ENCODE measurements around the gene DUSP8. TPM values are rescaled to one million over a fixed set of nuclear protein-coding genes. Genes with fewer than 3 reads are reported as not detected.

DUSP8 gene
- total and polyA plus RNA-seq, 9 of the 15 experiments (the other 6 are each of a cell fraction or from before 2014, with no cell fraction given) = 0.14 to 2.0 (median 0.86) TPM; not detected in 2

- DNase-seq (ENCODE audit: extremely low read depth in 1 of 4, low spot score in 3 of 4) = no peak
- Histone ChIP-seq H3K4me2 (ENCODE audit: insufficient read depth, low read length) (no peak overlapping the region), H3K4me3 (no peak overlapping the region), H3K9me1 (ENCODE audit: control insufficient read depth, insufficient read depth, low read length) (no peaks in the 10 kb centered on the region), H3K27me3 (ENCODE audit: control insufficient read depth in 2 of 2, insufficient read depth in 2 of 2, low read length in 2 of 2) (peaks cover 0 to 18% of the 10 kb centered on the region in 2 experiments; a peak in 2 of 5 replicates), H3K27ac (ENCODE audit: extremely low read depth, low read depth, low read length) (no peak overlapping the region), H3K79me2 (ENCODE audit: control insufficient read depth, insufficient read depth, low read length) (no peaks in the 10 kb centered on the region), H3K4me1 (replicated peaks in 1 of 2; ENCODE audit: control insufficient read depth in 2 of 2, insufficient read depth in 2 of 2, low read length in 2 of 2) (peaks cover 0 to 39% of the 10 kb centered on the region in 2 experiments; a peak in 1 of 5 replicates), H3K9ac (ENCODE audit: insufficient read depth in 1 of 2, low read depth in 2 of 2, low read length in 2 of 2) (no peak overlapping the region), H3K9me3 (replicated peaks; ENCODE audit: control insufficient read depth, insufficient read depth, low read depth, low read length) (no peaks in the 10 kb centered on the region), H4K20me1 (replicated peaks; ENCODE audit: control insufficient read depth, insufficient read depth, low read length) (peaks cover 13% of the 10 kb centered on the region), H3K36me3 (ENCODE audit: control insufficient read depth, insufficient read depth, low read length) (no peaks in the 10 kb centered on the region), H2AFZ (ENCODE audit: low read depth, low read length) (no peak overlapping the region)
- intact Hi-C loops (cut with micrococcal nuclease) (no loop called here), in situ Hi-C loops (cut with MboI) (no loop called here)
- ChIA-PET POLR2A (interaction anchor here (0.6 kb wide), 1 partner anchor 35 kb away, joined by 3 read pairs; no protein-coding TSS in a partner anchor), CTCF (ENCODE audit: low intra/inter-chr PET ratio) (no interaction called here)
- no TSS peak for BruUV-seq (replicated peaks)
- 50% methylated on average over 2 of the region's 9 CpGs for WGBS (ENCODE audit: insufficient coverage, low coverage, missing lambda C conversion rate)
- no peak for ATAC-seq
- no peak for TF ChIP-seq ZNF140 (CRISPR knock-in tag; IDR thresholded peaks at IDR 0.05)
- no peak for TF ChIP-seq SREBF1 (IDR thresholded peaks at IDR 0.05; ENCODE audit: borderline replicate concordance, low read depth, low read length)
- TF ChIP-seq PHF8 (IDR thresholded peaks at IDR 0.05; ENCODE audit: borderline replicate concordance, low read length) = no peak
- TF ChIP-seq ZFP36 (IDR thresholded peaks at IDR 0.05; ENCODE audit: low read depth, low read length, partially characterized antibody) = no peak
- TF ChIP-seq, protein P1, sequence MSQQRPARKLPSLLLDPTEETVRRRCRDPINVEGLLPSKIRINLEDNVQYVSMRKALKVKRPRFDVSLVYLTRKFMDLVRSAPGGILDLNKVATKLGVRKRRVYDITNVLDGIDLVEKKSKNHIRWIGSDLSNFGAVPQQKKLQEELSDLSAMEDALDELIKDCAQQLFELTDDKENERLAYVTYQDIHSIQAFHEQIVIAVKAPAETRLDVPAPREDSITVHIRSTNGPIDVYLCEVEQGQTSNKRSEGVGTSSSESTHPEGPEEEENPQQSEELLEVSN (IDR thresholded peaks at IDR 0.05; ENCODE audit: borderline replicate concordance in 1 of 2, extremely low read depth in 1 of 2, insufficient read depth in 1 of 2, insufficient read length in 1 of 2, low read depth in 1 of 2, low read length in 1 of 2, poor library complexity in 1 of 2, severe bottlenecking in 1 of 2) = no peak
- no peak for TF ChIP-seq ADNP (tag; IDR thresholded peaks at IDR 0.05)
- TF ChIP-seq NCOA6 (IDR thresholded peaks at IDR 0.05) = no peak
- TF ChIP-seq TEAD4 (IDR thresholded peaks at IDR 0.05; ENCODE audit: low read length) = no peak
- no peak for TF ChIP-seq TEAD4 (CRISPR knock-in tag; IDR thresholded peaks at IDR 0.05; ENCODE audit: borderline replicate concordance)
- TF ChIP-seq SREBF2 (CRISPR knock-in tag; IDR thresholded peaks at IDR 0.05) = no peak
- no peak for TF ChIP-seq ZNF124 (CRISPR knock-in tag; IDR thresholded peaks at IDR 0.05)
- TF ChIP-seq ZBTB5 (IDR thresholded peaks at IDR 0.05) = no peak
- no peak for TF ChIP-seq ATF1 (CRISPR knock-in tag; IDR thresholded peaks at IDR 0.05)
- TF ChIP-seq ATF1 (tag; IDR thresholded peaks at IDR 0.05) = no peak
- no peak for TF ChIP-seq KHSRP (IDR thresholded peaks at IDR 0.05)
- no peak for TF ChIP-seq IRF2 (CRISPR knock-in tag; IDR thresholded peaks at IDR 0.05)
- TF ChIP-seq ZNF197 (CRISPR knock-in tag; IDR thresholded peaks at IDR 0.05; ENCODE audit: low read depth) = no peak
- no peak for TF ChIP-seq RFX5 (IDR thresholded peaks at IDR 0.05; ENCODE audit: low read depth, low read length)
- no peak for TF ChIP-seq CTCFL (IDR thresholded peaks at IDR 0.05; ENCODE audit: borderline replicate concordance, insufficient read depth, low read depth, low read length, poor library complexity, severe bottlenecking)
- no peak for FAIRE-seq
Measured at GRCh38 chr11:1555713-1556153, 16.3 kb downstream of the DUSP8 start.
